CD14-positive monocyte (primary cell): ENCODE results near the gene SYT8. TPM values are rescaled to one million over a fixed set of nuclear protein-coding genes. Genes with fewer than 3 reads are reported as not detected.

ENCODE experiments used
- DNase-seq, 3 donors: peaks; one replicate each; pipeline ENCODE4 v3.0.0-alpha.2; 2011 to 2022
- H2AFZ ChIP-seq: 2 replicates; pipeline ENCODE4 v1.6.0; 2012; ENCODE audit warnings: mild to moderate bottlenecking, low read depth, low read length, inconsistent platforms; ENCODE audit not compliant: insufficient read depth, poor library complexity, severe bottlenecking
- H3K27ac ChIP-seq, 2 donors: 1 replicate in 1 of 2; 2 replicates in 1 of 2; pipeline ENCODE4 v1.5.1; 2012 to 2013; ENCODE audit warnings: low read length in 2 of 2, control low read depth in 1 of 2, inconsistent platforms in 1 of 2, low read depth in 1 of 2, mild to moderate bottlenecking in 1 of 2
- H3K27me3 ChIP-seq, 2 donors: one replicate each; pipeline versions ENCODE4 v1.6.0 to v1.6.1; 2011 to 2013; ENCODE audit warnings: low read length in 2 of 2; ENCODE audit not compliant: control insufficient read depth in 2 of 2, insufficient read depth in 2 of 2
- H3K36me3 ChIP-seq, 2 donors: replicated peaks in 1 of 2; 1 replicate in 1 of 2; 2 replicates in 1 of 2; pipeline versions ENCODE4 v1.5.1 to v1.6.1; 2012 to 2013; ENCODE audit warnings: low read length in 2 of 2, control low read depth in 1 of 2, inconsistent platforms in 1 of 2, mild to moderate bottlenecking in 1 of 2; ENCODE audit not compliant: insufficient read depth in 2 of 2, control insufficient read depth in 1 of 2
- H3K4me1 ChIP-seq, 2 donors: 1 replicate in 1 of 2; 2 replicates in 1 of 2; pipeline versions ENCODE4 v1.5.1 to v1.6.1; 2012 to 2013; ENCODE audit warnings: low read length in 2 of 2, control low read depth in 1 of 2, inconsistent platforms in 1 of 2, mild to moderate bottlenecking in 1 of 2, moderate library complexity in 1 of 2; ENCODE audit not compliant: insufficient read depth in 2 of 2, control insufficient read depth in 1 of 2
- H3K4me2 ChIP-seq: replicated peaks from 2 replicates; pipeline ENCODE3; 2012; ENCODE audit warnings: low read length, moderate library complexity, mild to moderate bottlenecking; ENCODE audit not compliant: poor library complexity, severe bottlenecking; ENCODE audit errors: extremely low read depth
- H3K4me3 ChIP-seq, 3 experiments: fragments of 200-600 bp in 1 of 3; sonication (generic) in 1 of 3; replicated peaks in 1 of 3; 1 replicate in 2 of 3; 2 replicates in 1 of 3; pipeline ENCODE4 v1.5.1; 2011 to 2013; ENCODE audit warnings: low read length in 3 of 3, mild to moderate bottlenecking in 3 of 3, control low read depth in 2 of 3, low read depth in 2 of 3, inconsistent platforms in 1 of 3, moderate library complexity in 1 of 3
- H3K79me2 ChIP-seq: 2 replicates; pipeline ENCODE4 v1.6.0; 2012; ENCODE audit warnings: mild to moderate bottlenecking, control low read depth, inconsistent platforms, low read length, moderate library complexity; ENCODE audit not compliant: insufficient read depth
- H3K9ac ChIP-seq: 2 replicates; pipeline ENCODE4 v1.6.0; 2017; ENCODE audit warnings: low read length, mild to moderate bottlenecking; ENCODE audit not compliant: insufficient read depth, poor library complexity, severe bottlenecking
- H3K9me3 ChIP-seq, 2 donors: replicated peaks in 1 of 2; 1 replicate in 1 of 2; 2 replicates in 1 of 2; pipeline versions ENCODE4 v1.5.1 to v1.6.1; 2012 to 2013; ENCODE audit warnings: low read length in 2 of 2, control low read depth in 1 of 2; ENCODE audit not compliant: control insufficient read depth in 1 of 2, insufficient read depth in 1 of 2
- H4K20me1 ChIP-seq: 2 replicates; pipeline ENCODE4 v1.6.0; 2012; ENCODE audit warnings: mild to moderate bottlenecking, low read length, control low read depth, moderate library complexity; ENCODE audit not compliant: insufficient read depth
- H3K27ac Mint-ChIP-seq, 7 donors: one replicate each; pipeline ENCODE4 v1.8.0; 2020; ENCODE audit warnings: mild to moderate bottlenecking in 7 of 7, mixed read lengths in 7 of 7, moderate library complexity in 6 of 7, inconsistent platforms in 2 of 7
- H3K27me3 Mint-ChIP-seq, 3 donors: one replicate each; pipeline ENCODE4 v1.8.0; 2021 to 2022; ENCODE audit warnings: low read depth in 3 of 3, mild to moderate bottlenecking in 3 of 3, mixed read lengths in 3 of 3, moderate library complexity in 3 of 3, inconsistent platforms in 1 of 3
- H3K36me3 Mint-ChIP-seq, 2 donors: one replicate each; pipeline ENCODE4 v1.8.0; 2020; ENCODE audit warnings: mixed read lengths in 2 of 2, inconsistent platforms in 1 of 2, mild to moderate bottlenecking in 1 of 2
- H3K4me1 Mint-ChIP-seq: one replicate; pipeline ENCODE4 v1.8.0; 2020; ENCODE audit warnings: mild to moderate bottlenecking, mixed read lengths
- H3K4me3 Mint-ChIP-seq, 2 donors: one replicate each; pipeline ENCODE4 v1.8.0; 2020; ENCODE audit warnings: mild to moderate bottlenecking in 2 of 2, mixed read lengths in 2 of 2, moderate library complexity in 1 of 2
- H3K9me3 Mint-ChIP-seq, 7 donors: one replicate each; pipeline ENCODE4 v1.8.0; 2020 to 2022; ENCODE audit warnings: mixed read lengths in 7 of 7, mild to moderate bottlenecking in 6 of 7, moderate library complexity in 6 of 7, inconsistent platforms in 2 of 7
- CTCF ChIP-seq: fragments of 200-600 bp; IDR thresholded peaks from one replicate; pipeline ENCODE4 v1.8.0; 2022; ENCODE audit warnings: antibody characterized with exemption, mild to moderate bottlenecking
- WGBS: methylation state at CpG from one replicate; pipeline ENCODE4 v1.1.5; 2013; ENCODE audit warnings: missing lambda C conversion rate; ENCODE audit not compliant: insufficient coverage; 5-methylcytosine and 5-hydroxymethylcytosine counted together
- intact Hi-C, 2 donors: fragments of 100-400 bp; cut with micrococcal nuclease; formaldehyde crosslinking; loops; one replicate each; pipeline versions ENCODE4 v1.15.0 to v1.15.1; 2023
- polyA plus RNA-seq, 3 donors: library from polyadenylated mRNA; depleted of rRNA in 1 of 3; unstranded in 2 of 3; stranded (reverse) in 1 of 3; fragments of 300-500 nt in 2 of 3; fragments of >200 nt in 1 of 3; fragmentation: Illumina TruSeq in 2 of 3; gene quantifications; 1 replicate in 2 of 3; 2 replicates in 1 of 3; pipeline ENCODE4 v1.2.3, GENCODE V29; 2012 to 2021

Gene SYT8
- polyA plus RNA-seq, 3 donors: not detected

DNA sequence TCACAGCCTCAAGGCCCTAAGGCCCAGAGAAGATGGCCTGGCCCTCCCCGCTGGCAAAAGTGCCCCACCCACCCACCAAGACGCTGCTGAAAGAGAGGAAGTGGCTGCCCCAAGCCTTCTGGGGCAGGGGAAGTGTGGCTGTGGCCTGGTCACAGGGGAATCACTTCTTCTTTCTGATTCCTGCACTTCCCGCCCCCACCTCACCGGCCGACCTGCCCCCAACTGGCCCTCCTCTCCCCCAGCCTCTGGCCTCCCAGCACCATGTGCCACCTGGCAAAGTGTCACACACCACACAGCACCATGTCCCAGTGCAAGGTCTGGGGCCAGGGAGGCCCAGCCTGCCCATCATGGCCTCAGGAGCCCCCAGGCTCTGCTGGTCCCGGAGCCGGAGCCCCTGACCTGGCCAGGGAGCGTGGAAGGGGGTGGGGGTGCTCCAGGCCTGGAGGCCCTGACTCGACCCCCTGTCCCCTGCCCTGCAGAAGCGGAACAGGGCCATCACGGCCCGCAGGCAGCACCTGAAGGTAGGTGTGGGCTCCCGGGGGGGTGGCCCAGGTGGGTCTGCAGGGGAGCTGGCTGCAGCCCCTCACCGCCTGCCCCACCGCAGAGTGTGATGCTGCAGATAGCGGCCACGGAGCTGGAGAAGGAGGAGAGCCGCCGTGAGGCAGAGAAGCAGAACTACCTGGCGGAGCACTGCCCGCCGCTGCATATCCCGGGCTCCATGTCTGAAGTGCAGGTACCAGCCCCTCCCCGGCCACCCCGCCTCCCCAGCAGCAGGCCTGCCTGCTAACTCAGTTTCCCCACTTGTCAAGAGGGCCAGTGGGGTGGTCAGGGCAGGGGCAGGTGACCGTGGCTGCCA is 5.4 kb downstream of the SYT8 start:
- peak; percentile 18 for TF ChIP-seq CTCF
- no peaks in the 10 kb centered on the region for H3K9me3 Mint-ChIP-seq
- peak overlapping the region; percentile 73 to 94 for H3K27ac ChIP-seq
- peaks cover 77 to 78% of the 10 kb centered on the region in 2 donors for H3K4me1 ChIP-seq
- H3K4me1 Mint-ChIP-seq: peaks cover 52% of the 10 kb centered on the region
- H3K27me3 ChIP-seq: peaks cover 0 to 2% of the 10 kb centered on the region in 2 donors
- no peak overlapping the region for H2AFZ ChIP-seq
- no peaks in the 10 kb centered on the region for H3K36me3 ChIP-seq
- intact Hi-C loops: loop anchor here (1.0 to 10.0 kb wide), 5 partner anchors 10 to 312 kb away; partner anchors contain the start of gene TNNT3 (in 2 of the 2)
- peak overlapping the region; percentile 57 to 74 for H3K4me3 Mint-ChIP-seq
- H3K27me3 Mint-ChIP-seq: peaks cover 0 to 7% (median 5%) of the 10 kb centered on the region in 3 donors
- H3K4me2 ChIP-seq: peak overlapping the region; percentile 80
- peak; percentile 94 for DNase-seq
- peak overlapping the region; percentile 4 to 73 (median 46) for H3K4me3 ChIP-seq
- WGBS: 21% methylated on average over 15 of the region's 26 CpGs
- H4K20me1 ChIP-seq: no peaks in the 10 kb centered on the region
- H3K9me3 ChIP-seq: no peaks in the 10 kb centered on the region
- peak overlapping the region; percentile 83 to 99 (median 98) for H3K27ac Mint-ChIP-seq
- peaks cover 10 to 12% of the 10 kb centered on the region in 2 donors for H3K36me3 Mint-ChIP-seq
- H3K9ac ChIP-seq: peak overlapping the region; percentile 78
- peaks cover 4% of the 10 kb centered on the region for H3K79me2 ChIP-seq

DNA sequence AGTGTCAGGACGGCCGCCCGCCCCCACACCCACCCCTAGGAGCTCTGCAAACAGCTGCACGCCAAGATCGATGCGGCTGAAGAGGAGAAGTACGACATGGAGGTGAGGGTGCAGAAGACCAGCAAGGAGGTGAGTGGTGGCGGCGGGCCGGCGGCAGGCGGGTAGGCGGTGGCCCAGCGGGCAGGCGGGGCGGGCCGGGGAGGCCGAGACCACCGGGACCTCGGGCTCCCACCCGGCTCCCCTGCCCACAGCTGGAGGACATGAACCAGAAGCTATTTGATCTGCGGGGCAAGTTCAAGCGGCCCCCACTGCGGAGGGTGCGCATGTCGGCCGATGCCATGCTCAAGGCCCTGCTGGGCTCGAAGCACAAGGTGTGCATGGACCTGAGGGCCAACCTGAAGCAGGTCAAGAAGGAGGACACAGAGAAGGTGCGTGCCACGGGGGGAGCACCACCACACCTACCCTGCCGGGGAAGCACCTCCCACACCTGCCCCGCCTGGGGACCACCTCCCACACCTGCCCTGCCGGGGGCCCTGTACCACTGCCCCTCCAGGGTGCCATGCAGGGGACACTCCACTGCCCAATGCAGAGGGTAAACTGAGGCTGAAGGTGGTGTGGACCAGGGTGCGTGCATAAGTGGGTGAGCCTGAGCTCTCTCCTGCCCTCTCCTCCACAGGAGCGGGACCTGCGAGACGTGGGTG is 6.1 kb downstream of the SYT8 start:
- WGBS: 83% methylated on average over 13 of the region's 37 CpGs

More for the DNA sequence above, 6.1 kb downstream of the SYT8 start:
- H3K4me1 ChIP-seq: peaks cover 85 to 86% of the 10 kb centered on the region in 2 donors
- H3K9me3 ChIP-seq: no peaks in the 10 kb centered on the region
- Mint-ChIP-seq H3K4me3 (peak overlapping the region; percentile 57 to 74), H3K27ac (peak overlapping the region in 5 of 7 donors; percentile 13 to 99 (median 63)), H3K27me3 (peaks cover 0 to 4% (median 1%) of the 10 kb centered on the region in 3 donors), H3K36me3 (peaks cover 10 to 12% of the 10 kb centered on the region in 2 donors), H3K4me1 (peaks cover 59% of the 10 kb centered on the region), H3K9me3 (no peaks in the 10 kb centered on the region)
- H3K36me3 ChIP-seq: no peaks in the 10 kb centered on the region
- H4K20me1 ChIP-seq: no peaks in the 10 kb centered on the region
- H3K27me3 ChIP-seq: no peaks in the 10 kb centered on the region
- H2AFZ ChIP-seq: no peak overlapping the region
- intact Hi-C loops: loop anchor here in 1 of 2 donors (5.0 kb wide), 1 partner anchor 76 kb away; the partner anchor contains the start of gene TNNT3
- H3K9ac ChIP-seq: peak overlapping the region; percentile 78
- H3K4me2 ChIP-seq: peak overlapping the region; percentile 80
- peaks cover 4% of the 10 kb centered on the region for H3K79me2 ChIP-seq
- peak overlapping the region in 1 of 2 donors; percentile 94 for H3K27ac ChIP-seq
- H3K4me3 ChIP-seq: peak overlapping the region in 2 of 3 experiments; percentile 46 to 73
- TF ChIP-seq CTCF: no peak
- DNase-seq: no peak
